ENCODE data around the gene LAMC1.
"Not testable (repeated sequence)": the region's sequence is repeated elsewhere in the genome, so short reads cannot be mapped to it uniquely, and the experiment has no call there.

LAMC1 gene

GRCh38 chr1:183043872-183044854 is 20.9 kb downstream of the LAMC1 start:
- DNase-seq, result no peak

DNA sequence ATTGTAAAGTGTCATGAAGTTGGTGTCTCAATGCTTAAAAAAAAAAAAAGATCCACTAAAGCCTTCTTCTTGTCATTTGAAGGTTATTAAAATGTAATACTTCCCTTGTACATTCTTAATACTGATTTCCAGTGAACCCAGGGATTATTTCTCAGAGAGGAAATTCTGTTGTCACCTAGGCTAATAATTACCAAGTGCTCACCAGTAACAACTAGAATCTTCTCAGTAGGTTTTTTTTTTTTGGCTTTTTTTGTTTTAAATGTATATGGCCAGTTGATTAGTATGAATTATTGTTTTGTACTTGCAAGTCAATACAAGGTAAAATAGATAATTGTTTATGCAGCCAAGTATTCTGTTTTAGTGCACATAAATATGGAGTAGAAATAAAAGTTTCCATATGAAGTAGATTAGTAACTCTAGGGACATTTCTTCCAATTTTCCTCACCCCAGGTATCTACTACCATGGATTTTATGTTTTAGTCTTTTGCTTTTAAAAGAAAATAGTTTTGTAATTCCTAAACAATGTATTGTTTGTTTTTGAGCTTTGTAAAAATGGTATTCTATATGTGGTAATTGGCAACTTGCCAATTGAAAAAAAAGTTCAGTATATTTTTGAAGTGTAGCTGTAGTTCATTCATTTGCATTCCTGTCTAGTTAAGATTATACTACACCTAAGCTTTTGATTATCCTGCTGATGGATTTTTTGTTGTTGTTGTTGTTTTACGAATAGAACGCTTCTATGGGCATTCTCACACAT is 21.9 kb downstream of the LAMC1 start:
- DNase-seq, result no peak

GRCh38 chr1:183048087-183049085 is 25.2 kb downstream of the LAMC1 start:
- DNase-seq, result no peak

- DNase-seq, result no peak
These were observed 28.3 kb downstream of the LAMC1 start for GRCh38 chr1:183051546-183051945.

GRCh38 chr1:183052861-183053260 is 29.6 kb downstream of the LAMC1 start:
- no peak for DNase-seq

DNA sequence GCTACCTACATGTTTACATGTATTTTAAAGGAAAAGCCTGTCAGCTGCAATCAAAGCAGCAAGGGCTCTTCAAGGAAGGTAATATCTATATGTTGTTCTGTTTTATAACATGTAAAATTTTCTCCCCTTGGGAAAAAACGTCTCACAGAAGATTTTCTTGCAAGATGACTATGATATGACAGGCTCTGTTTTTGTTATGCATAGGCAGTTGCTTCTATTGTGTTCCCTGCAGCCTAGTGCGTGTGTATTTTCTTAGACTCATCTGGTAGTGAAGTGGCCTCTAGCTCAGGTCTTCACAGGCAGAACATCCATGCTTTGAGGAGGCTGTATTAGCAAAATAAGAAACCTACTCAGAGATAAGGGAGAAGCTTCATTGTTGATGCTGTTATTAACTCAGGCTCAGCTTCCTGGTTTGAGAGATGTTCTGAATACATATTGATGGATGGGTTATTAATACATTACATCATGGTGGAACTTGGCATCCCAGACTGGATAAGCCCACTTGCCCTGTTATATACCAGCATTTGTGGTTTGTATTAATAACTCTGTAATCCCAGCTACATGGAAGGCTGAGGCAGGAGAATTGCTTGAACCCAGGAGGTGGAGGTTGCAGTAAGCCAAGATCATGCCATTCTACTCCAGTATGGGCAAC is 35.8 kb downstream of the LAMC1 start:
- no peak for DNase-seq

DNA sequence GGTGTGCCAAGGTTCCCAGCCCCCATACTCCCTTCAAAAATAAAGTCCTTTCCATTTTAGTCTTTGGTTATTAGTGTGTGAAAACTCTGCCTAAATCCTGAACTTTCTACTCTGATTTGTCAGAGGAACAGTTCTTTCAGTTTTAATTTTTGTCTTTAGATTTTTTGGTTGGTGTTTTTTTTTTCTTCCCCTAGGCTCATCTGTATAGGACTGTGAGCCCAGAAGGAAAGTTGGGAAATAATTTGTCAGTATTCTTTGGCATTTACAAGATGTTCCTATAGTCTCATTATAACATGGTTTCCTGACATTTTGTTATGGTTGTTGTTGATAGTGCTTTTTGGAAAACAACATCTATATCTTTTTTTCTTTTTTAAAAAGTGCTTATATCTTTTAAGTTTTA is 38.0 kb downstream of the LAMC1 start:
- no peak for DNase-seq

GRCh38 chr1:183063349-183063748 is 40.1 kb downstream of the LAMC1 start:
- DNase-seq, result no peak

GRCh38 chr1:183065168-183065706 is 42.0 kb downstream of the LAMC1 start:
- no peak for DNase-seq

- not testable (repeated sequence) for DNase-seq
These were observed 43.2 kb downstream of the LAMC1 start for GRCh38 chr1:183066432-183066831.

DNA sequence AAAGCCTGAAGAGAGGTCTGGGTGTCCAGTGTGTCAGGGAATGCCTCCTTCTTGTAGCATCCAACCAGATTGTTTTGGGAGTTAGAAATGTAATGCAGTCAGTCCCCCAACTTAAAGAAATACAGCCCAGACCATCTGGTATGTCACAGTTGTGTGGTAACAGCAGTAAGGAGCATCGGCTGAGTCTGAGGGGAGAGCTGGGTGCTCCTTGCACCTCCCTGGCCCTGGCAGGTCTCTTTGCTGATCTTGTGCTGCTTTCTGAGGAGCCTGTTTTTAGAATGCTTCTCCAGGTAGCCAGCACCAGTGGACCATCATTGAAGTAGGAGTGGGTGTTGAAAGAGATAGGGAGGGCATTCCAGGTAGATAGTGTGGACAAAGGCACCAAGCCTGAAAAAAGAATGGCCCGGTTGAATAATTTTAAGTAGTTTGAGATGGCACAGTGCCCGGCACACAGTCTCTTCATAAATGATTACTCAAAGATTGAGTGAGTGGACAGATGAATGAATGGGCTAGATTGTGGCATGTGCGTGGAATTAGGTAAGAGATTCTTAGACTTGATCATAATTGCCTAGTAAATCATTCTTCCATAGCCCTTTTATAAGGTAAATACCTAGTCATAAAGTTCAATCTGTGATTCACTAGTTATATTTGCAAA is 46.5 kb downstream of the LAMC1 start:
- no peak for DNase-seq

DNA sequence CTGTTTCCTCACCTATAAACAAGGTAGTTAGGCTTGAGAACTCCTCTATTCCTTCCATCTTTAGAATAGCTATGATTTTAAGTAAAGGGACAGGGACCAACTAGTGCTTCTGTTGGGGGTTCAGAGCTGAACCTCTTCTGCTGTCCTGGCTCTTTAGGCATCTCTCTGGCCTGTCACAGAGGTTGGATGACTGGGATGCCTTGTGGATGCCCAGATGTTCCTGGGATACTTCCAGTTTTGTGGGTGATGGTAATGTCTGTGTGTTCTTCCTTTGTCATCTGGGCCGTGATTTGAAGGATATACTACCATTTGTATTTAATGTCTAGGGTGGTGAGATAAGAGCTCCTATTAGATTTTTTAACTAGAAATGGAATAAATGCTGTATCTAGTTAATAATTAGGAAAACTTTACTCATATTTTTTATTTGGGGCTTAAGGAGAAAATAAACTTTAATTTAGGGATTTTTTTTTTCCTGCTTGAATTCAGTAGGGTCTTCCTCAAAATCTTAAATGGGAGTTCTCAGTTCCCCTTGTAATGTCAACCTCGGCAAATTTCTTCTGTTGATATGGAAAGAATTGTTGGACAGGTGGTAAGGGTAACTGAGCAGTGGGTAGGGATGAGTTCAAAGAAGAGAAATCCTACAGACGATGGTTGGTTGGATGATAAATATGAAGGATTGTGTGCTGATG is 47.2 kb downstream of the LAMC1 start:
- no peak for DNase-seq

- DNase-seq, result no peak
These were observed 47.9 kb downstream of the LAMC1 start for GRCh38 chr1:183070923-183071618.

DNA sequence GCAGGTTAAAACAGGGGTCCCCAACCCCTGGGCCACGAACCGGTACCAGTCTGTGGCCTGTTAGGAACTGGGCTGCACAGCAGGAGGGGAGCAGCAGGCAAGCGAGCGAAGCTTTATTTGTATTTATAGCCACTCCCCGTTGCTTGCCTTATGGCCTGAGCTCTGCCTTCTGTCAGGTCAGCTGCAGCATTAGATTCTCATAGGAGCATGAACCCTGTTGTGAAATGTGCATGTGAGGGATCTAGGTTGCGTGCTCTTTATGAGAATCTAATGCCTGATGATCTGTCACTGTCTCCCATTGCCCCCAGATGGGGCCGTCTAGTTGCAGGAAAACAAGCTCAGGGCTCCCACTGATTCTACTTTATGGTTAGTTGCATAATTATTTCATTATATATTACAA is 49.4 kb downstream of the LAMC1 start:
- not testable (repeated sequence) for DNase-seq

DNA sequence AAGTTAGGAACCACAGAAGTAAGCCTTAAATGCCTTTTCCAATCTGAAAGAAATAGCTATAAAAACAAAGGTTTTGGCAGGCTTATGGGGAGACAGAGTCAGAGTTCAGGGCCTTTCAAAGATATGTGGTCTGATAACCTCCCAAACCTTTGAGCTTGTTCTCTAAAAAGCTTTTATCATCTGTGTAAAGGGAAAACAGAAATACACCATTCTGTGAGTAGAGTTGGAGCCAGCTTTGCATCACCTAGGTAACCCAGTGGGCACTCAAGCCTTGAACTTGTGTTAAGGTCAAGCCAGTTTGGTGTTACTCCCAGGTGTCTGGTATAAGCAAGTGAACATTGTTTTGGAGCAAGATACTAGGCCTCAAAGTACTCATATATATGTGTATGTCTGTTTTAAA is 50.1 kb downstream of the LAMC1 start:
- DNase-seq, result no peak

- no peak for DNase-seq
These were observed 51.0 kb downstream of the LAMC1 start for GRCh38 chr1:183074215-183074614.

GRCh38 chr1:183075861-183076260 is 52.6 kb downstream of the LAMC1 start:
- DNase-seq, result no peak

DNA sequence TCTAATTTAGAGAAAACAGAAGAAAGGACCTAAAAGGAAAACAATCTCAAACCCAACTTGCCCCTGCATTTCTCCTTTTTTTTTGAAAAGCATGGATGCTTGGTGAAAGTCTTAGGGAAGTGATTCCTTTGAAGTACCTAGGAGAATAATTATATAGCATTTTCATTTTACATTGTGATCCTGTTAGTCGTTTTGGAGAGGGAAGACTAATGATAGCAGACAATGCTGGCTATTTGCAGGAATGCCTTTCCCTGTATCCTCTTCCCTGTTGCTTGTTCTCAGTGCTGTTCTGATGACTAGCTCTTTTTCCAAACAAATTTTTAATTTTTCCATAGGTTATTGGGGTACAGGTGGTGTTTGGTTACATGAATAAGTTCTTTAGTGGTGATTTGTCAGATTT is 53.9 kb downstream of the LAMC1 start:
- DNase-seq, result no peak

DNA sequence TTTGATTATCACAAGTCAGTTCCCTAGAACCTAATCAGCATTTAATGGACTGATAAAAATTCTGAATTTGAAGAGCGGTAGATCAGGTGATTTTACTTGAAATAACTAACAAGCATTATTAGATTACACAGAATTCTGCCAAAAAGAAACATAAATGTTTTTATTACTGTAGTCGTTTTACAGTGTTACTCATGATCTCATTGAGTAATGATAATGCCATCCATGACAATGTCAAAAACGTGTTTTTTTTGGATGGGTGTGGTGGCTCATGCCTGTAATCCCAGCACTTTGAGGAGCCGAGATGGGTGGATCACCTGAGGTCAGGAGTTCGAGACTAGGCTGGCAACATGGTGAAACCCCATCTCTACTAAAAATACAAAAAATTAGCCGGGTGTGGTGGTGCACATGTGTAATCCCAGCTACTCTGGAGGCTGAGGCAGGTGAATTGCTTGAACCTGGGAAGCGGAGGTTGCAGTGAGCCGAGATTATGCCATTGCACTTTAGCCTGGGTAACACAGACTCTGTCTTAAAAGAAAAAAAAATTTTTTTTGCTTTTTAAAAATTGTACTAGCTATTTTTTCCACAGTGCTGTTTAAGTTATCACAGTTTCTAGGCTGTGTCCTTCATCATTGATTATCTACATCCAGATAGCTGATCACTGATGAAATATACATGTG is 56.6 kb downstream of the LAMC1 start:
- no peak for DNase-seq
